ENCODE results near the gene SLC19A1.
A peak's percentile ranks its signal among the peaks of the same experiment; 100 is the strongest.

GRCh38 chr21:45472445-45473365 lies 69.5 kb downstream of the SLC19A1 start:
- TF ChIP-seq, protein P1, sequence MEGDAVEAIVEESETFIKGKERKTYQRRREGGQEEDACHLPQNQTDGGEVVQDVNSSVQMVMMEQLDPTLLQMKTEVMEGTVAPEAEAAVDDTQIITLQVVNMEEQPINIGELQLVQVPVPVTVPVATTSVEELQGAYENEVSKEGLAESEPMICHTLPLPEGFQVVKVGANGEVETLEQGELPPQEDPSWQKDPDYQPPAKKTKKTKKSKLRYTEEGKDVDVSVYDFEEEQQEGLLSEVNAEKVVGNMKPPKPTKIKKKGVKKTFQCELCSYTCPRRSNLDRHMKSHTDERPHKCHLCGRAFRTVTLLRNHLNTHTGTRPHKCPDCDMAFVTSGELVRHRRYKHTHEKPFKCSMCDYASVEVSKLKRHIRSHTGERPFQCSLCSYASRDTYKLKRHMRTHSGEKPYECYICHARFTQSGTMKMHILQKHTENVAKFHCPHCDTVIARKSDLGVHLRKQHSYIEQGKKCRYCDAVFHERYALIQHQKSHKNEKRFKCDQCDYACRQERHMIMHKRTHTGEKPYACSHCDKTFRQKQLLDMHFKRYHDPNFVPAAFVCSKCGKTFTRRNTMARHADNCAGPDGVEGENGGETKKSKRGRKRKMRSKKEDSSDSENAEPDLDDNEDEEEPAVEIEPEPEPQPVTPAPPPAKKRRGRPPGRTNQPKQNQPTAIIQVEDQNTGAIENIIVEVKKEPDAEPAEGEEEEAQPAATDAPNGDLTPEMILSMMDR (IDR thresholded peaks at IDR 0.05) = peak in 3 of 5 experiments; percentile 9 to 22 (median 18)
- TF ChIP-seq POLR2A (IDR thresholded peaks at IDR 0.05) (no peak), EP300 (IDR thresholded peaks at IDR 0.05) (no peak)

Measured in tibial nerve (tissue), 4 donors.